Measurements from ENCODE around the gene MCM3AP. TPM values are rescaled to one million over a fixed set of nuclear protein-coding genes. Genes with fewer than 3 reads are reported as not detected.

The MCM3AP gene
- total and polyA plus RNA-seq, 9 of the 15 experiments (the other 6 are each of a cell fraction or from before 2014, with no cell fraction given) = 6.5 to 179 (median 69.6) TPM

GRCh38 chr21:46319186-46319585, 33.8 kb upstream of the MCM3AP start (continued):
- no peak for TF ChIP-seq NR4A1 (CRISPR knock-in tag; IDR thresholded peaks at IDR 0.05)
- TF ChIP-seq NR4A1 (tag; IDR thresholded peaks at IDR 0.05) = no peak
- TF ChIP-seq RAD51 (IDR thresholded peaks at IDR 0.05; ENCODE audit: borderline replicate concordance, low read depth) = peak; percentile 65
- TF ChIP-seq XRCC4 (IDR thresholded peaks at IDR 0.05; ENCODE audit: extremely low read depth, insufficient read depth, insufficient read length) = no peak
- TF ChIP-seq RNF2 (IDR thresholded peaks at IDR 0.05) = no peak
- TF ChIP-seq ZNF263 (CRISPR knock-in tag; IDR thresholded peaks at IDR 0.05; ENCODE audit: borderline replicate concordance) = no peak
- TF ChIP-seq USF2 (CRISPR knock-in tag; IDR thresholded peaks at IDR 0.05) = peak; percentile 40; the same call in 1 of the 2 replicates
- 0 out of 2 replicates have a peak, but pooled peaks have one; percentile 15 for TF ChIP-seq MYNN (IDR thresholded peaks at IDR 0.05)
- no peak for TF ChIP-seq MYNN (CRISPR knock-in tag; IDR thresholded peaks at IDR 0.05)

- Histone ChIP-seq H3K4me3 (no peak overlapping the region), H3K79me2 (ENCODE audit: control insufficient read depth, insufficient read depth, low read length) (peaks cover 46% of the 10 kb centered on the region), H3K27me3 (ENCODE audit: control insufficient read depth in 2 of 2, insufficient read depth in 2 of 2, low read length in 2 of 2) (no peaks in the 10 kb centered on the region), H3K27ac (ENCODE audit: extremely low read depth, low read depth, low read length) (no peak overlapping the region), H3K4me2 (ENCODE audit: insufficient read depth, low read length) (no peak overlapping the region), H4K20me1 (replicated peaks; ENCODE audit: control insufficient read depth, insufficient read depth, low read length) (peaks cover 28% of the 10 kb centered on the region), H3K9me1 (ENCODE audit: control insufficient read depth, insufficient read depth, low read length) (no peaks in the 10 kb centered on the region), H3K36me3 (ENCODE audit: control insufficient read depth, insufficient read depth, low read length) (peaks cover 60% of the 10 kb centered on the region), H2AFZ (ENCODE audit: low read depth, low read length) (no peak overlapping the region), H3K9me3 (replicated peaks; ENCODE audit: control insufficient read depth, insufficient read depth, low read depth, low read length) (no peaks in the 10 kb centered on the region), H3K9ac (ENCODE audit: insufficient read depth in 1 of 2, low read depth in 2 of 2, low read length in 2 of 2) (peak overlapping the region in 1 of 2 experiments; percentile 57; a peak in 2 of 4 replicates), H3K4me1 (replicated peaks in 1 of 2; ENCODE audit: control insufficient read depth in 2 of 2, insufficient read depth in 2 of 2, low read length in 2 of 2) (peaks cover 27 to 62% of the 10 kb centered on the region in 2 experiments; a peak in 4 of 5 replicates)
- no TSS peak for BruUV-seq (replicated peaks)
- FAIRE-seq (no peak), ATAC-seq (no peak), DNase-seq (ENCODE audit: extremely low read depth in 1 of 4, low spot score in 3 of 4) (no peak)
- ChIA-PET CTCF (ENCODE audit: low intra/inter-chr PET ratio) (no interaction called here), POLR2A (interaction anchor here (1.2 to 2.5 kb wide), 2 partner anchors 17 to 144 kb away, joined by 4 to 9 read pairs; no protein-coding TSS in a partner anchor)
- intact Hi-C loops (cut with micrococcal nuclease) = no loop called here
- WGBS (ENCODE audit: insufficient coverage, low coverage, missing lambda C conversion rate) = 100% methylated on average over 2 of the region's 4 CpGs
- in situ Hi-C loops (cut with MboI) = no loop called here
- TF ChIP-seq ZNF699 (CRISPR knock-in tag; IDR thresholded peaks at IDR 0.05; ENCODE audit: insufficient replicate concordance) (no peak), HES1 (IDR thresholded peaks at IDR 0.05; ENCODE audit: low read depth) (no peak), NBN (IDR thresholded peaks at IDR 0.05; ENCODE audit: low read depth) (no peak), ZNF316 (IDR thresholded peaks at IDR 0.05) (no peak), ZNF77 (CRISPR knock-in tag; IDR thresholded peaks at IDR 0.05) (no peak), MCM2 (IDR thresholded peaks at IDR 0.05; ENCODE audit: low read depth) (no peak), RERE (CRISPR knock-in tag; IDR thresholded peaks at IDR 0.05; ENCODE audit: borderline replicate concordance) (no peak)
Observed at GRCh38 chr21:46318464-46318845, 33.0 kb upstream of the MCM3AP start.

All from K562 (cell line).